SW 1271 (cell line): ENCODE results near the gene UGT3A1.

Experiments
- DNase-seq, 2 experiments: peaks; one replicate each; lab custom pipeline; 2025; lab: John Stamatoyannopoulos, UW

UGT3A1 gene

GRCh38 chr5:35908228-35908627, 83.0 kb downstream of the UGT3A1 start:
- DNase-seq = no peak

GRCh38 chr5:35904443-35905132, 86.6 kb downstream of the UGT3A1 start:
- DNase-seq = no peak

- no peak for DNase-seq
Observed at GRCh38 chr5:35903631-35904203, 87.5 kb downstream of the UGT3A1 start.

GRCh38 chr5:35902046-35902672, 89.0 kb downstream of the UGT3A1 start:
- no peak for DNase-seq
